GM12864 (cell line): ENCODE measurements around the gene EXOC3L1.

ENCODE experiments used
- DNase-seq: peaks from one replicate; pipeline ENCODE4 v3.0.0-alpha.2; 2011; ENCODE audit warnings: low read depth
- H3K4me3 ChIP-seq: 2 replicates; pipeline ENCODE4 v1.5.1; 2011; ENCODE audit warnings: mild to moderate bottlenecking, low read depth, low read length, control low read depth
- TF ChIP-seq, protein P1 (sequence below): IDR thresholded peaks from 2 replicates; pipeline ENCODE4 v1.5.1; 2011; ENCODE audit warnings: low read depth, mild to moderate bottlenecking, moderate library complexity, low read length, control low read depth, inconsistent platforms; ENCODE audit errors: missing control alignments

Gene EXOC3L1

DNA sequence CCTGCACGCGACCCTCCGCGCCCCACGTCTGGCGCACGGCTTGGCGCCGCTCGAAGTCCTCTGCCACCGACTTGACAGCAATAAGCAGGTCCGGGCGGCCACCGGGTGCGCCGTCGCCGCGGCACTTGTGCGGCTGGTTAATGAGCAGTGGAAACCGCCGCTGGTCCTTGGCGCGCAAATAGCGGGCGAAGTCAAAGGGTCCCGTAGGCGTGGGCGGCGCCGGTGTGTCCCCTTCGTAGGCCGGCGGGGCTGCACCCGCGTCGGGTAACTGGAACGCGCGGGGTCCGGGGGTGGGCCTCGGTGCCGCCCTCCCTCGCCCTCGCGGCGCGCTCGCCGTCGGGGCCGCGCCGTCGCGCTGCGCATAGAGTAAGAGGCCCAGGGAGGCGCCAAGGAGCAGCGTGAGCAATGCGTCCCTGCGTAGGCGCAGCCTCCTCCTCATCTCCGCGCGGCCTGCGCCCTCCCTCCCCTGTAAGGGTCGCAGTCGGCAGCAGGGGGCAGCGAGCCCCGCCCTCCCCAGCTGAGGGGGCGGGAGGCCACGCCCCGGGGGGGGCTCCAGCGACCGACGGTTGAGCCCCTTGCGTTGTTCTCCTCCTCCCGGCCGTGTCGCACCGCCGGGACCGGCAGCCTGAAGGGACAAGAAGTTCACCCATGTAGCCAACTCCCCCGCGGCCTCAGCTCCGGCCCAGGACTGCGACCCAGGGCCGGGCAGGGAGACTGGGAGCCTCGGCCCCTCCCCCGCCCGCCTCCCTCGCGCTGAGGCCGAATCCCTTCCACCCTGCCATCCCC, 39.7 kb downstream of the EXOC3L1 start:
- no peak for DNase-seq
- peak overlapping the region; percentile 71 for H3K4me3 ChIP-seq

DNA sequence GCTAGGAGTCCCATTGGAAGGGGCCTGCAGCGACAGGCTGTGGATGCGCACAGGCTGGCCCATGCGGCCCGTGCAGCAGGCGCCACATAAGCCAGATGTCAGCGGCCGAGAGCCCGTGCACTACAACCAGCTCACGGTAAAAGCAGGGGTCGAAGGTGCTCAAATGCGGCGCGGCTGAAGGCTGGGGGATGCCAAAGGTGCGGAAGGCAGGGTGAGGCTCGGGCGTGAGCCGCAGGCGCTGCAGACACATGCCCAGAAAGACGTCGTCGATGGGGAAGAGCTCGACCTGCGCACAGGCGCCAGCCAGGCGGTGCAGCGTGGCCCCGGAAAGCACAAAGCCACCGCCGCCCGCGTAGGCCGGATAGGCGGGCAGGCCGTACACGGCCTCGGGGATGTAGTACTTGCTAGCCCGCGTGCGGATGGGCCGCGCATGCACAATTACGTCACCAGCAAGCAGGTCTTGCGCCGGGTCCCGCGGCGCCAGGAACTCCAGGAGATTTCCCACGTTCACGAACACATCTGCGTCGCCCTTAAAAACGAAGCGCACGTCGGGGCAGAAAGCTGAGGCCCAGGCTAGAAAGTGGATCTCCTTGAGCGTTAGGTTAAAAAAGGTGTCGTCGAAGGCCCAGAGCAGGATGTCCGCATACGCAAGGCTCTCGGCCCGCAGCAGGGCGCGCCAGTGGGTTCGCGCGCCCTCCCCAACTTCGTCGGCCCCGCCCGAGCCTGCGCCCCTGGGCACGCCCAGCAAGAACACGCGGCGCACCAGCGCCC, 40.5 kb downstream of the EXOC3L1 start:
- DNase-seq: no peak
- TF ChIP-seq, protein P1, sequence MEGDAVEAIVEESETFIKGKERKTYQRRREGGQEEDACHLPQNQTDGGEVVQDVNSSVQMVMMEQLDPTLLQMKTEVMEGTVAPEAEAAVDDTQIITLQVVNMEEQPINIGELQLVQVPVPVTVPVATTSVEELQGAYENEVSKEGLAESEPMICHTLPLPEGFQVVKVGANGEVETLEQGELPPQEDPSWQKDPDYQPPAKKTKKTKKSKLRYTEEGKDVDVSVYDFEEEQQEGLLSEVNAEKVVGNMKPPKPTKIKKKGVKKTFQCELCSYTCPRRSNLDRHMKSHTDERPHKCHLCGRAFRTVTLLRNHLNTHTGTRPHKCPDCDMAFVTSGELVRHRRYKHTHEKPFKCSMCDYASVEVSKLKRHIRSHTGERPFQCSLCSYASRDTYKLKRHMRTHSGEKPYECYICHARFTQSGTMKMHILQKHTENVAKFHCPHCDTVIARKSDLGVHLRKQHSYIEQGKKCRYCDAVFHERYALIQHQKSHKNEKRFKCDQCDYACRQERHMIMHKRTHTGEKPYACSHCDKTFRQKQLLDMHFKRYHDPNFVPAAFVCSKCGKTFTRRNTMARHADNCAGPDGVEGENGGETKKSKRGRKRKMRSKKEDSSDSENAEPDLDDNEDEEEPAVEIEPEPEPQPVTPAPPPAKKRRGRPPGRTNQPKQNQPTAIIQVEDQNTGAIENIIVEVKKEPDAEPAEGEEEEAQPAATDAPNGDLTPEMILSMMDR: no peak
- no peak overlapping the region for H3K4me3 ChIP-seq

More for the DNA sequence above, 39.7 kb downstream of the EXOC3L1 start:
- TF ChIP-seq, protein P1: peak; percentile 4

DNA sequence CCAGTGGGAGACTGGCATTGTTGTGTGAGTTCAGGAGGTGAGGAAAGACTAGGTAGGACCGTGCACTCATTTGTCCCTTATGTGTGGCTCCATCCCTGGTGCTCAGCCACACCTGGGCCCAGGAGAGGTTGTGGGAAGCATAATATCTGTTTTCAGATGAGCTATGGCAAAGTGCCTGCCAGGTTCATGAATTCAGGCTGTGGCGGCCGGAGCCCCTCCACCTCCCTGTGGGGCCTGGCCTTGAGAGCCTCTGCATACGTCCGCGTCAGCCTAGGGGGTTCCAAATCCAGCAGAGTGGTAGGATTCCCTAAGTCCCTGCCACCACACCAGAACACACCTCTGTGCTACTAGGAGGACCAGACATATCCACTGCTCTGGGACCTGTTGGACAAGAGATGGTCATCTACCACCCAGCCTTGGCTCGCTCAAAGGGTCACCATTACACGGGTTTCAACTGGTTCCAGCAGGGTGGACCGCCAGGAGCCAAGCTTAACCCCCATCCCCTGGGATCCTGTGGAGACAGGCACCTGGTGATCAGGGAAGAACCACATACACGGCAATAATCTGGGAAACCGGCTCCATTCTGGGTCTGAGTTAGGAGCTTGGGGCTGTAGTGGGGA, 41.2 kb downstream of the EXOC3L1 start:
- no peak for DNase-seq
- TF ChIP-seq, protein P1: no peak
- H3K4me3 ChIP-seq: no peak overlapping the region

DNA sequence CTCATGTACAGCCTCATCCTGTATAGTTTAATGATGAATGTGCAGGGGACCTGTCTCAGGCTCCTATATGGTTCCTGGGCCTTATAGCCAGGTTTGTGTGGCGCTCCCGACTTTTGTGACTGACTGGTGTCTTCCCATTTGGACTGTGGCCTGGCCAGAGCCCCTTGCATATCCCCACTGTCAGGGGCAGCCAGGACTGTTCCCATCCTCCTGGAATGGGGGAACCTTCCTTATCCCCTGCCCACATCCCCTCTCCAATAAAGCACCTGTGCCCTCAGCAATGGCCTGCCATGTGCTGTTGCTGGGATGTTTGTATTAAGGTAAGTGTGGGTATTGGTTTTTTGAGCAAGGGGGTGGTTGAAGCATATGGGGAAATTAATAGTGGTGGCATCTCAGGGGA, 41.7 kb downstream of the EXOC3L1 start:
- TF ChIP-seq, protein P1: no peak
- no peak for DNase-seq
- no peak overlapping the region for H3K4me3 ChIP-seq

DNA sequence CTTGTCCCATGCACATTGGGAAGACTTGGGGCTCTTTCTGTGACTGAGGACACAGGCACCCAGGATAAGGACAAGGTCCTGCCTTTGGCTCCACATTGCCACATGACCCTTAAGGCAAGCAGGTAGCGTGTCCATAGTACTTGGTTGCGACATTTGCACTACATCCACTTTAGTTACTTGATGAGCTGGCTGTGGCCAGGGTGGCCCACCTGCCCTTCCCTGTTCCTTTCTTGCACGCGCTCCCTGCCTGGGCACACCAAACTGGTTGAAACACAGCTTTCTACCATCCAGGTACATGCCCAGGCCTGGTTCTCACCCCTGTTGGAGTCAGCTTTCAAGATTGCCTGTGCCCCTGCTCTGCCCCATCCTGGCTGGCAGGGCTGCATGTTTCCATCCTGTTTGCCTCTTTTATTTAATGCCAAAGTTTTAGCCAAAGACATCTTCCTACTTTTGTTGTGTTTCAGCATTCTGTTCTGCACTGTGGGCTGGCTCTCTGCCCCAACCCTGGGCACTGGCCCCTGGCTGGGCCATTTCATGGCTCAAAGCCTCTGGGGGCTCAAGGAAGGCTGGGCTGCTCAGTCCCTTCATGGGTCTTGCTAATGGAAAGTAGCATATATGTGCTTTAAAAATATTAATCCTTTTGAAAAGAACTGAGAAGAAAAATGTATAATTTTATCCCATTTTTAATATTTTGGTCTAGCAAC, 42.3 kb downstream of the EXOC3L1 start:
- no peak for DNase-seq
- H3K4me3 ChIP-seq: no peak overlapping the region
- TF ChIP-seq, protein P1: no peak

DNA sequence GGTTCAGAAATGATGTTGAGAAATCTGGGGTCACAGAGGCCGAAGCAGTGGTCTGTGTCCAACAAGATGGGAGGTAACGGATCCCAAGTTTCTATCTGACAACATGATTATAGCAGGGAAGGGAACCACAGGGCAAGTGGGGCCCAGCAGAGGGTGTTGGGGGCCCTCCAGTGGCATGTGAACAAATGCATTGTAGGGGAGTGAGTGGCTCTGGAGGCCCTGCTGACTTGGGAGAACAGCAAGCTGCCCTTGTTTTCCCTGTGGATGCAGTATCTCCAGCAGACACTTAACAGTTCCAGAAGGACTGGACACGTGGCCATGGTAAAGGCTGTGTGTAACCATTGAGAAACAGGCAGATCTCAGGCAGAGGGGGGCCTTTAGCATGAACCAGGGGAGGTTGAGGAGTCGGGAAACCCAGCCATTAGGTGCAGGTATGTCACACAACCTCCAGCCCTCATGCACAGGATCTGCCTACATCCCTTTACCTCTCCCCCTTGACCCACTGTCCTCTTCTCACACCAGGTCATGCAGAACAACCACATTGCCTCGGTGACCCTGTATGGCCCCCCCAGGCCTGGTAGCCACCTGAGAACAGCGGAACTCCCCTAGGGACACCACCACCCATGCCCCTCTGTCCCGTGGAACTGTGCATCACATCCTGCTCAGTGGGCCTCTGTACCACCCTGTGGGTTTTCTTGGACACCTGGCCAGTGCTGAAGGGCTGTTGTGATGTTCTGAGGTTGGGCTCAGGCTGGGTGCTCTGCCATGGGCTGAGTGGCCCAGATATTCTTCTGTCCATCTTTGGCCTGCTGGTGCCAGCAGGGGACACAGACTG, 43.2 kb downstream of the EXOC3L1 start:
- H3K4me3 ChIP-seq: no peak overlapping the region
- TF ChIP-seq, protein P1: no peak
- DNase-seq: no peak
